Thyroid gland (tissue), 4 donors: ENCODE measurements around the gene UBE2E2. TPM values are rescaled to one million over a fixed set of nuclear protein-coding genes. Genes with fewer than 3 reads are reported as not detected.

Source experiments
- DNase-seq, 2 donors: peaks; one replicate each; pipeline ENCODE4 v3.0.0-alpha.2; 2019
- H3K27ac ChIP-seq, 3 donors: fragments of 200-600 bp; sonication (generic); 1 replicate in 2 of 3; 2 replicates in 1 of 3; pipeline ENCODE4 v1.5.1; 2016 to 2019; ENCODE audit warnings: mild to moderate bottlenecking in 1 of 3, moderate library complexity in 1 of 3
- H3K27me3 ChIP-seq: fragments of 200-600 bp; sonication (generic); one replicate; pipeline ENCODE4 v1.5.1; 2019
- H3K36me3 ChIP-seq, 2 donors: fragments of 200-600 bp; sonication (generic); one replicate each; pipeline ENCODE4 v1.5.1; 2016 to 2019
- H3K4me1 ChIP-seq, 2 donors: fragments of 200-600 bp; sonication (generic); one replicate each; pipeline ENCODE4 v1.5.1; 2017 to 2019
- H3K4me3 ChIP-seq, 3 donors: fragments of 200-600 bp; sonication (generic); replicated peaks in 1 of 3; 1 replicate in 2 of 3; 2 replicates in 1 of 3; pipeline ENCODE4 v1.5.1; 2016; ENCODE audit warnings: mild to moderate bottlenecking in 1 of 3
- H3K9me3 ChIP-seq: fragments of 200-600 bp; sonication (generic); one replicate; pipeline ENCODE4 v1.5.1; 2017
- CTCF ChIP-seq, 6 experiments: fragments of 200-600 bp in 3 of 6; fragments of 450-650 bp in 3 of 6; sonication (generic) in 3 of 6; IDR thresholded peaks; one replicate each; pipeline ENCODE4 v1.5.1; 2016 to 2019; ENCODE audit warnings: antibody characterized with exemption in 6 of 6, mild to moderate bottlenecking in 2 of 6, inconsistent platforms in 1 of 6, moderate library complexity in 1 of 6
- POLR2A ChIP-seq, 2 donors: fragments of 450-650 bp; IDR thresholded peaks; one replicate each; pipeline ENCODE4 v1.6.1; 2017; ENCODE audit warnings: antibody characterized with exemption in 2 of 2, mild to moderate bottlenecking in 2 of 2, moderate library complexity in 1 of 2
- WGBS, 2 donors: methylation state at CpG; one replicate each; pipeline ENCODE4 v1.1.5; 2017; 5-methylcytosine and 5-hydroxymethylcytosine counted together
- intact Hi-C: fragments of 100-400 bp; cut with DNase I; formaldehyde crosslinking; loops from one replicate; pipeline ENCODE4 v1.15.1; 2023
- total RNA-seq, 4 donors: library from RNA; depleted of rRNA; stranded (reverse); fragments of >200 nt; gene quantifications; one replicate each; pipeline ENCODE4 v1.2.3, GENCODE V29; 2016

Gene UBE2E2
- total RNA-seq, 4 donors from 2014 or later = 28.5 to 46.0 (median 38.4) TPM

GRCh38 chr3:23550402-23550801, 347.3 kb downstream of the UBE2E2 start:
- WGBS, 2 donors = 100% methylated on average over 1 of the region's 1 CpG
- H3K4me3 ChIP-seq = no peak overlapping the region
- intact Hi-C loops = no loop called here
- H3K9me3 ChIP-seq = no peaks in the 10 kb centered on the region
- no peaks in the 10 kb centered on the region for H3K36me3 ChIP-seq
- no peak overlapping the region for H3K27ac ChIP-seq
- no peaks in the 10 kb centered on the region for H3K27me3 ChIP-seq
- TF ChIP-seq POLR2A (IDR thresholded peaks at IDR 0.05) (no peak), CTCF (IDR thresholded peaks at IDR 0.05) (no peak)
- H3K4me1 ChIP-seq = peaks cover 0 to 6% of the 10 kb centered on the region in 2 donors
- DNase-seq = no peak

- Histone ChIP-seq H3K4me1 (no peaks in the 10 kb centered on the region), H3K27ac (no peak overlapping the region), H3K36me3 (no peaks in the 10 kb centered on the region), H3K4me3 (no peak overlapping the region), H3K9me3 (no peaks in the 10 kb centered on the region), H3K27me3 (no peaks in the 10 kb centered on the region)
- no peak for TF ChIP-seq CTCF (IDR thresholded peaks at IDR 0.05)
- TF ChIP-seq POLR2A (IDR thresholded peaks at IDR 0.05) = no peak
- DNase-seq = no peak
- intact Hi-C loops = no loop called here
- 89 to 97% methylated on average over 1 of the region's 1 CpG for WGBS, 2 donors
These were observed 349.4 kb downstream of the UBE2E2 start for GRCh38 chr3:23552506-23552905.

- TF ChIP-seq CTCF (IDR thresholded peaks at IDR 0.05) = no peak
- TF ChIP-seq POLR2A (IDR thresholded peaks at IDR 0.05) = no peak
- intact Hi-C loops = no loop called here
- Histone ChIP-seq H3K9me3 (no peaks in the 10 kb centered on the region), H3K4me1 (no peaks in the 10 kb centered on the region), H3K27me3 (no peaks in the 10 kb centered on the region), H3K36me3 (no peaks in the 10 kb centered on the region), H3K27ac (no peak overlapping the region), H3K4me3 (no peak overlapping the region)
- DNase-seq = no peak
- WGBS, 2 donors = 93 to 98% methylated on average over 3 of the region's 3 CpGs
These were observed 350.2 kb downstream of the UBE2E2 start for GRCh38 chr3:23553353-23553752.

GRCh38 chr3:23565041-23565775, 362.1 kb downstream of the UBE2E2 start:
- Histone ChIP-seq H3K9me3 (no peaks in the 10 kb centered on the region), H3K36me3 (no peaks in the 10 kb centered on the region), H3K4me1 (peaks cover 0 to 9% of the 10 kb centered on the region in 2 donors), H3K4me3 (no peak overlapping the region), H3K27me3 (no peaks in the 10 kb centered on the region), H3K27ac (no peak overlapping the region)
- no peak for DNase-seq
- intact Hi-C loops = no loop called here
- no peak for TF ChIP-seq CTCF (IDR thresholded peaks at IDR 0.05)
- no peak for TF ChIP-seq POLR2A (IDR thresholded peaks at IDR 0.05)
- 82 to 90% methylated on average over 5 of the region's 5 CpGs for WGBS, 2 donors

GRCh38 chr3:23566499-23566898, 363.4 kb downstream of the UBE2E2 start:
- Histone ChIP-seq H3K36me3 (no peaks in the 10 kb centered on the region), H3K9me3 (no peaks in the 10 kb centered on the region), H3K4me1 (peaks cover 0 to 9% of the 10 kb centered on the region in 2 donors), H3K4me3 (no peak overlapping the region), H3K27me3 (no peaks in the 10 kb centered on the region), H3K27ac (no peak overlapping the region)
- DNase-seq = no peak
- TF ChIP-seq POLR2A (IDR thresholded peaks at IDR 0.05) = no peak
- no peak for TF ChIP-seq CTCF (IDR thresholded peaks at IDR 0.05)
- intact Hi-C loops = no loop called here
- WGBS, 2 donors = 83 to 90% methylated on average over 2 of the region's 2 CpGs
